ENCODE measurements around the gene HSPD1. TPM values are rescaled to one million over a fixed set of nuclear protein-coding genes. Genes with fewer than 3 reads are reported as not detected.

The HSPD1 gene
- total RNA-seq, 1 experiment from 2014 or later, result 995 TPM

GRCh38 chr2:197446844-197447243 is 52.8 kb downstream of the HSPD1 start:
- H3K4me2 ChIP-seq (ENCODE audit: low read length), result no peak overlapping the region
- ChIA-PET POLR2A (no interaction called here), CTCF (no interaction called here), RAD21 (ENCODE audit: low non-redundant PET in 1 of 2, low total read pairs in 2 of 2, uncharacterized antibody in 2 of 2, unreplicated experiment in 2 of 2) (no interaction called here)
- ATAC-seq (no peak), DNase-seq (ENCODE audit: low read depth, low spot score) (no peak)
- no peak overlapping the region for H3K27ac ChIP-seq (ENCODE audit: low read depth, low read length)
- no TSS peak for BruUV-seq (replicated peaks)
- H3K27me3 ChIP-seq (ENCODE audit: insufficient read depth, low read length), result no peaks in the 10 kb centered on the region
- no peaks in the 10 kb centered on the region for H3K4me1 ChIP-seq (ENCODE audit: control insufficient read depth in 1 of 2, insufficient read depth in 2 of 2, low read length in 2 of 2)
- no peaks in the 10 kb centered on the region for H3K9me2 ChIP-seq (ENCODE audit: insufficient read depth)
- no peaks in the 10 kb centered on the region for H3K79me2 ChIP-seq (ENCODE audit: insufficient read depth, low read length)
- H3K36me3 ChIP-seq (ENCODE audit: control insufficient read depth in 1 of 2, insufficient read depth in 2 of 2, low read length in 2 of 2), result no peaks in the 10 kb centered on the region
- TF ChIP-seq ZNF274 (IDR thresholded peaks at IDR 0.05; ENCODE audit: low read depth, low read length), result no peak
- no peak for TF ChIP-seq EZH2phosphoT487 (IDR thresholded peaks at IDR 0.05; ENCODE audit: borderline replicate concordance)
- H3K4me3 ChIP-seq (replicated peaks in 1 of 2; ENCODE audit: low read depth in 1 of 2, low read length in 2 of 2), result no peak overlapping the region
- intact Hi-C loops (cut with micrococcal nuclease), result no loop called here
- H4K20me1 ChIP-seq (ENCODE audit: insufficient read depth), result no peaks in the 10 kb centered on the region
- H3K9me3 ChIP-seq (ENCODE audit: control insufficient read depth in 1 of 2, insufficient read depth in 1 of 2, low read depth in 1 of 2, low read length in 2 of 2), result no peaks in the 10 kb centered on the region
- H3K9ac ChIP-seq (ENCODE audit: low read length), result no peak overlapping the region
- no peak overlapping the region for H2AFZ ChIP-seq (ENCODE audit: low read depth, low read length, poor library complexity, severe bottlenecking)

- no peaks in the 10 kb centered on the region for H3K9me3 ChIP-seq (ENCODE audit: control insufficient read depth in 1 of 2, insufficient read depth in 1 of 2, low read depth in 1 of 2, low read length in 2 of 2)
- CTCF ChIA-PET, result no interaction called here
Observed at GRCh38 chr2:197445746-197446145, 53.9 kb downstream of the HSPD1 start.

More at GRCh38 chr2:197445746-197446145, 53.9 kb downstream of the HSPD1 start:
- ChIA-PET RAD21 (ENCODE audit: low non-redundant PET in 1 of 2, low total read pairs in 2 of 2, uncharacterized antibody in 2 of 2, unreplicated experiment in 2 of 2) (no interaction called here), POLR2A (no interaction called here)
- BruUV-seq (replicated peaks), result no TSS peak
- no peaks in the 10 kb centered on the region for H3K79me2 ChIP-seq (ENCODE audit: insufficient read depth, low read length)
- H2AFZ ChIP-seq (ENCODE audit: low read depth, low read length, poor library complexity, severe bottlenecking), result no peak overlapping the region
- no peak for TF ChIP-seq ZBTB33 (IDR thresholded peaks at IDR 0.05; ENCODE audit: extremely low read depth, insufficient replicate concordance, low read length)
- no peak for TF ChIP-seq EZH2phosphoT487 (IDR thresholded peaks at IDR 0.05; ENCODE audit: borderline replicate concordance)
- TF ChIP-seq ZNF274 (IDR thresholded peaks at IDR 0.05; ENCODE audit: low read depth, low read length), result no peak
- TF ChIP-seq JUND (IDR thresholded peaks at IDR 0.05), result no peak
- no peak for TF ChIP-seq EGR1 (IDR thresholded peaks at IDR 0.05; ENCODE audit: low read depth)
- TF ChIP-seq TCF7L2 (IDR thresholded peaks at IDR 0.05; ENCODE audit: borderline replicate concordance, extremely low read depth, insufficient read depth, insufficient read length), result no peak
- TF ChIP-seq ELF1 (IDR thresholded peaks at IDR 0.05; ENCODE audit: borderline replicate concordance, low read depth), result no peak
- TF ChIP-seq YY1 (IDR thresholded peaks at IDR 0.05; ENCODE audit: extremely low read depth, insufficient replicate concordance, low read depth, low read length), result no peak
- no peak for TF ChIP-seq ZFX (IDR thresholded peaks at IDR 0.05)
- no peak for TF ChIP-seq SRF (IDR thresholded peaks at IDR 0.05; ENCODE audit: low read depth)
- no peak for TF ChIP-seq REST (IDR thresholded peaks at IDR 0.05; ENCODE audit: low read depth)
- TF ChIP-seq CBX3 (IDR thresholded peaks at IDR 0.05; ENCODE audit: low read depth), result no peak
- no peak for TF ChIP-seq CEBPB (IDR thresholded peaks at IDR 0.05; ENCODE audit: low read depth)
- TF ChIP-seq MAX (IDR thresholded peaks at IDR 0.05), result no peak
- H3K4me1 ChIP-seq (ENCODE audit: control insufficient read depth in 1 of 2, insufficient read depth in 2 of 2, low read length in 2 of 2), result no peaks in the 10 kb centered on the region
- intact Hi-C loops (cut with micrococcal nuclease), result no loop called here
- no peaks in the 10 kb centered on the region for H3K36me3 ChIP-seq (ENCODE audit: control insufficient read depth in 1 of 2, insufficient read depth in 2 of 2, low read length in 2 of 2)
- no peak overlapping the region for H3K4me2 ChIP-seq (ENCODE audit: low read length)
- H3K27me3 ChIP-seq (ENCODE audit: insufficient read depth, low read length), result no peaks in the 10 kb centered on the region
- H3K4me3 ChIP-seq (replicated peaks in 1 of 2; ENCODE audit: low read depth in 1 of 2, low read length in 2 of 2), result no peak overlapping the region
- no peaks in the 10 kb centered on the region for H3K9me2 ChIP-seq (ENCODE audit: insufficient read depth)
- H4K20me1 ChIP-seq (ENCODE audit: insufficient read depth), result no peaks in the 10 kb centered on the region
- no peak for ATAC-seq
- no peak overlapping the region for H3K27ac ChIP-seq (ENCODE audit: low read depth, low read length)
- no peak for DNase-seq (ENCODE audit: low read depth, low spot score)
- no peak overlapping the region for H3K9ac ChIP-seq (ENCODE audit: low read length)
